Tibial nerve (tissue), 3 donors: ENCODE results near the gene CFAP210.
"Not testable (repeated sequence)": the region's sequence is repeated elsewhere in the genome, so short reads cannot be mapped to it uniquely, and the experiment has no call there.

ENCODE experiments used
- CTCF ChIP-seq, 5 experiments: fragments of 200-600 bp in 3 of 5; fragments of 450-650 bp in 2 of 5; sonication (generic) in 3 of 5; IDR thresholded peaks; one replicate each; pipeline ENCODE4 v1.5.1; 2016 to 2019; ENCODE audit warnings: antibody characterized with exemption in 5 of 5, mild to moderate bottlenecking in 3 of 5, moderate library complexity in 2 of 5
- POLR2A ChIP-seq, 2 donors: fragments of 450-650 bp; IDR thresholded peaks; one replicate each; pipeline ENCODE4 v1.6.1; 2017; ENCODE audit warnings: antibody characterized with exemption in 2 of 2, mild to moderate bottlenecking in 2 of 2, moderate library complexity in 2 of 2

DNA sequence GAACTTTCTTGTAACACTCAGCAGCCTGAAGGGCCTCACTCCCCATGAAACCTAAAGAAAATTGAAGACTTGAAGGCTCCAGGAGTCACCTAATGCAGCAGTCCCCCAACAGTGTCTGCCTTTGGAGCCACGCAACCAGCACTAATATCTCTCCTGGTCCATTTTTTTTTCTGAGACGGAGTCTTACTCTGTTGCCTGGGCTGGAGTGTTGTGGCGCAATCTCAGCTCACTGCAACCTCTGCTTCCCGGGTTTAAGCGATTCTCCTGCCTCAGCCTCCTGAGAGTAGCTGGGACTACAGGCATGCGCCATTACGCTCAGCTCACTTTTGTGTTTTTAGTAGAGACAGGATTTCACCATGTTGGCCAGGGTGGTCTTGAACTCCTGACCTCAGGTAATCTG, 97.7 kb downstream of the CFAP210 start:
- TF ChIP-seq CTCF, POLR2A (IDR thresholded peaks at IDR 0.05): not testable (repeated sequence)
